Measurements from ENCODE around the gene STRN3.
"Not testable (repeated sequence)": the region's sequence is repeated elsewhere in the genome, so short reads cannot be mapped to it uniquely, and the experiment has no call there.

The STRN3 gene, protein sequence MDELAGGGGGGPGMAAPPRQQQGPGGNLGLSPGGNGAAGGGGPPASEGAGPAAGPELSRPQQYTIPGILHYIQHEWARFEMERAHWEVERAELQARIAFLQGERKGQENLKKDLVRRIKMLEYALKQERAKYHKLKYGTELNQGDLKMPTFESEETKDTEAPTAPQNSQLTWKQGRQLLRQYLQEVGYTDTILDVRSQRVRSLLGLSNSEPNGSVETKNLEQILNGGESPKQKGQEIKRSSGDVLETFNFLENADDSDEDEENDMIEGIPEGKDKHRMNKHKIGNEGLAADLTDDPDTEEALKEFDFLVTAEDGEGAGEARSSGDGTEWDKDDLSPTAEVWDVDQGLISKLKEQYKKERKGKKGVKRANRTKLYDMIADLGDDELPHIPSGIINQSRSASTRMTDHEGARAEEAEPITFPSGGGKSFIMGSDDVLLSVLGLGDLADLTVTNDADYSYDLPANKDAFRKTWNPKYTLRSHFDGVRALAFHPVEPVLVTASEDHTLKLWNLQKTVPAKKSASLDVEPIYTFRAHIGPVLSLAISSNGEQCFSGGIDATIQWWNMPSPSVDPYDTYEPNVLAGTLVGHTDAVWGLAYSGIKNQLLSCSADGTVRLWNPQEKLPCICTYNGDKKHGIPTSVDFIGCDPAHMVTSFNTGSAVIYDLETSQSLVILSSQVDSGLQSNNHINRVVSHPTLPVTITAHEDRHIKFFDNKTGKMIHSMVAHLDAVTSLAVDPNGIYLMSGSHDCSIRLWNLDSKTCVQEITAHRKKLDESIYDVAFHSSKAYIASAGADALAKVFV

DNA sequence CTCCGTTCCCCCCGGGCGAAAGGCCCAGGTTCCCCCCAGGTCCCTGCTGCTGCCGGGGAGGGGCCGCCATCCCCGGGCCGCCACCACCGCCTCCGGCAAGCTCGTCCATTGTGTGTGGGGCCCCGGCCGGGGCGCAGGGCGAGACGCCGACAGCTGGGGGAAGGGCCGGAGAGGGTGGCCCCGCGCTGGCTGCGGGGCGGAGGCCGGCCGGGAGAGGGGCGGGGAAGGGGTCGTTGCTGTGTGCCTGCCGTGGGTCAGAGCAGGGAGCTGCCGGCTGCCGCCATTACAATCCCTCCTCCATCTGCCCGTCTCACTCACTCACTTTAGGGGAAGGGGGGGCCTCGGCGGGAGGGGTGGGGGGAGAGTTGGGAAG lies at the start of gene STRN3:
STRN3 (minus strand) TSS at position 303 of the 373 bp plus-strand sequence; CDS start at position 109, 194 bp downstream.
- no peak for DNase-seq (ENCODE audit: low read depth in 2 of 2)

DNA sequence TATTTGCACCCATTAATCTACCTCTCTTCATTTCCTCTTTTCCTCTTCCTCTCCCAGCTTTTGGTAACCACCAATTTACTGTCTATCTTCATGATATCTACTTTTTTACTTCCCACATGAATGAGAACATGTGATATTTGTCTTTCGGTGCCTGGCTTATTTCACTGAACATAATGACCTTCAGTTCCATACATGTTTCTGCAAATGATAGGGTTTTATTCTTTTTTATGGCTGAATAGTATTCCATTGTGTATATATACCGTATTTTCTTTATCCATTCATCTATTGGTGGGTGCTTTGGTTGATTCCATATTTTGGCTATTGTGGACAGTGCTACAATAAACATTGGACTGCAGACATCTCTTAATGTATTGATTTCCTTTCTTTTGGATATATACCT lies 49.0 kb upstream of the STRN3 start:
- no peak for DNase-seq (ENCODE audit: low read depth in 2 of 2)

DNA sequence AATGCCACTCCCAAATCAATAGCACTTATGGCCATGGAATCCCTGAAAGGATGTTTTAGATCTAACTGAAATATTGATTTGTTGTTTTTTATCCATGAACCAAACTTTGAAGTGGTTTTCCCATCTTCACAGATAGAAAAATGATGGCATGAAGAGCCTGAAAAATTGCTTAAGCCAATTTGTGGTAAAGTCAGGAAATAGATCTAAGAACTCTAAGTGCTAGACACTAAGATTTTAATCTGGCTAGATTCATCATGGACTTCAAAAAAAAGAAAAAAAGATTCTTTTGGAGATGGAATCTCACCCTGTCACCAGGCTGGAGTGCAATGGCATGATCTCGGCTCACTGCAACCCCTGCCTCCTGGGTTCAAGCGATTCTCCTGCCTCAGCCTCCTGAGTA lies 45.0 kb upstream of the STRN3 start:
- no peak for DNase-seq (ENCODE audit: low read depth in 2 of 2)

DNA sequence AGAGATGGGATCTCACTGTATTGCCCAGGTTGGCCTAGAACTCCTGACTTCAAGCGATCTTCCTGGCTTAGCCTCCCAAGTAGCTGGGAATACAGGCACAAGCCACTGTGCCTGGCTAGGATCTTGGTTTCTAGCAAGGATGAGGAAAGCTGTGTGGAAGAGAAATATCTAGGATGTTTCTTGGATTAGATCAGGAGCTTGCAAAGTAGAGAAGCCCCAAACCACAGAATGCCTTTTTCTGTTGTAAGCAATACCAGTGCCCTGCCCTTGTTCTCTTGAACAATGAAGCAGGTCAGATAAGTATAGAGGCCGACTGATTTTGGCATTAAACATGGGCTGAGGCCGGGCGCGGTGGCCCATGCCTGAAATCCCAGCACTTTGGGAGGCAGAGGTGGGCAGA lies 44.3 kb upstream of the STRN3 start:
- DNase-seq (ENCODE audit: low read depth in 2 of 2), result no peak

DNA sequence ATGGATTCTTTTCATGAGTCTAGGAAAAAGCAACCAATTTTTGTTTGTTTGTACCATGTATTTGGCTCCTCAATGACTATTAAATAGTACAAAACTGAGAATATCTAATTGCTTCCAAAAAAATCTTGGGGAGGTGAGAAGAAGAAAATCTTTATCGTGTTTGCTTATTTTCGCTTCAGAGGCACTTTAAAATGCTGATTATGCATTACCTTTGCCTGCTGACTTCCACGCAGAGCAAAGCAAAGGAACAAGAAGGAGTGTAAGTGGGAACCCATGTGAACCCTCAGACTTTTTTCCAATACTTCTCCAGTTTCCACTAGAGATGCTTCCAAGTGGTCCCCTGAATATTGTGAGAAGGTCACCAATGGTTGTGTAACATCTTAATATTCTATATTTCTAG lies 43.2 kb upstream of the STRN3 start:
- DNase-seq (ENCODE audit: low read depth in 2 of 2), result no peak

DNA sequence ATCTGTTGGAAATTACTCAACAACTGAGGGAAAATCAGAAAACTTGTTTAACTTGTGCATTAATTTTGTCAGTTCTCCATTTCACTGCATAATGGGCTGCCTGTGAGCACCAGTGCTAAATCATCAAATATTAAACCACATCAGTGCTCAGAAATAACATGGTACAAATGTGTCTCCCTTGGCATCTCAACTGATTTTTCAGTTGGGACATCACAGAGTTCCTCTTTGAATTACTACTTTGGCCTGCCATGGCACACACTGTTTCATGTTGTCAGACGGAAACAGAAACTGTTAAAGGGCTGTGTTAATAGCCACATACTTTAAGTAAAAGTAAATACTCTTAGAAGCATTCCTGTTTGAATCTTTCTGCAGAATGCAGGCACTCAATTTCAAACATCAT lies 42.1 kb upstream of the STRN3 start:
- DNase-seq (ENCODE audit: low read depth in 2 of 2), result no peak

DNA sequence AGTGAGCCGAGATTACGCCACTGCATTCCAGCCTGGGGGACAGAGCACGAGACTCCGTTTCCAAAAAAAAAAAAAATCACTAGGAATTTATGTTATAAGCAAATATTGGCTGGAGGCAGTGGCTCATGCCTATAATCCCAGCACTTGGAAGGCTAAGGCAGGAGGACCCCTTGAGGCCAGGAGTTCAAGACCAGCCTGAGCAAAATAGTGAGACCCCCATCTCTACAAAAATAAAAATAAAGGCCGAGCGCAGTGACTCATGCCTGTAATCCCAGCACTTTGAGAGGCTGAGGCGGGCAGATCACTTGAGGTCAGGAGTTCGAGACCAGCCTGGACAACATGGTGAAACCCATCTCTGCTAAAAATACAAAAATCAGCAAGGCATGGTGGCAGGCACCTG lies 36.7 kb upstream of the STRN3 start:
- DNase-seq (ENCODE audit: low read depth in 2 of 2), result not testable (repeated sequence)

DNA sequence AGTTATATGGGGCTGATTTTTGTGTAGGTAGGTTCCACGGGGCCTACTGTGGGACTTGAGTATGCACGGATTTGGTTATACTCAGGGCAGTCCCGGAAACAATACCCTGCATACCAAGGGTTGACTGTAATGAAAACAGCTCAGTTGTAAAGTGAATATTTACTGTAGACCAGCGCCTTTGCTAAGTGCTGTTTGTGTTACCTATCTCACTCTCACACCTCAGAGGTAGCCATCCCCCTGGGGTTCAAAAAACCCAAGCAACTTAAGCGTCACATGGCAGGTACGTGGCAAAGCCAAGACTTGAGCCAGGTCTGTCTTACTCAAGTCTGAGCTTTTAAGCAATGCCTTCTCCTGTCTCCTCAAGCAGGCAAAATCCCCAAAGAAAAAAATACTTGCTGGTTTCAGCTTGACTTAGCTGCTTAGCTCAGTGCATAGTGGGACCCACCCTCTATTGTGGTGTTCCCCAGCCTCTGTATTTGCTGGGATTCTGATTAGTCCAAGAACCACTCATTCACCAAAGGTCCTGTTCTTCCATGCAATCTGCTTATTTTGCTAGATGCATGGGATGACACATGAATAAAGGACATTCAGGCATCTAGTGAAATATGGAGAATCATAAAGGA lies 34.2 kb upstream of the STRN3 start:
- DNase-seq (ENCODE audit: low read depth in 2 of 2), result no peak

DNA sequence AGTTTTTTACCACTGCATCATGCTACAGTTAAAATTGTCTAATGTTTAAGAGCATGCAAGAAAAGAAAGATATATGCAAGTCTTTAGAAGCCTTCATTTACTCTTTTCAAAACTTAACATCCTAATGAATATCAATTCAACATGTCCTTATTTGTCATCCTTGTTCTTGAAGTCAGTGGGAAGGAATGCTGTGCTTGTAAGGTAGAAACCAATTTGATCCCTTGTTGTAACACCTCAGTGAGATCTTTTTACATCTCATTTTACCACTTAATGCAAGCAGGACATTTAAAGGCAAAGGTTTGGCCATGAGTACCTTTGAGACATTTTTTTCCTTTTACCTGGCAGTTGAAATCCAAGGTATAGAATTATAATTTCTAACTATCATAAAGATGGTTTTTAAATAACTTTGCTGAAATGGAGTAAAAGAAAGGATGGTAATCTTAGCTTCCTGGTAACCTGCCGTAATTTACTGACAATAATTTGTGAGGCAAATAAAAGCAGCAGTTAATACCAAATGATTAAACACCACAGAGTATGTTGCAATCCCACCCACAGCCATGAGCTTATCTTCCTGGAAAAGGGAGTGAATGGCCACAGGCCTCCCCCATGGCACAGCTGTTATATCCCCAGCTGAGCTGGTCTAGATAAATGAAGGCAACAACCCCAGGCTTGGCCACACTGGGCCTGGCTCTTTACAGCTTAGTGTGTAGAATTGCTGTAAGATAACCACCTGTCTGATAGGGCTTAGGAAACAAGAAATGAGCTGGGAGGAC lies 33.2 kb upstream of the STRN3 start:
- DNase-seq (ENCODE audit: low read depth in 2 of 2), result no peak

DNA sequence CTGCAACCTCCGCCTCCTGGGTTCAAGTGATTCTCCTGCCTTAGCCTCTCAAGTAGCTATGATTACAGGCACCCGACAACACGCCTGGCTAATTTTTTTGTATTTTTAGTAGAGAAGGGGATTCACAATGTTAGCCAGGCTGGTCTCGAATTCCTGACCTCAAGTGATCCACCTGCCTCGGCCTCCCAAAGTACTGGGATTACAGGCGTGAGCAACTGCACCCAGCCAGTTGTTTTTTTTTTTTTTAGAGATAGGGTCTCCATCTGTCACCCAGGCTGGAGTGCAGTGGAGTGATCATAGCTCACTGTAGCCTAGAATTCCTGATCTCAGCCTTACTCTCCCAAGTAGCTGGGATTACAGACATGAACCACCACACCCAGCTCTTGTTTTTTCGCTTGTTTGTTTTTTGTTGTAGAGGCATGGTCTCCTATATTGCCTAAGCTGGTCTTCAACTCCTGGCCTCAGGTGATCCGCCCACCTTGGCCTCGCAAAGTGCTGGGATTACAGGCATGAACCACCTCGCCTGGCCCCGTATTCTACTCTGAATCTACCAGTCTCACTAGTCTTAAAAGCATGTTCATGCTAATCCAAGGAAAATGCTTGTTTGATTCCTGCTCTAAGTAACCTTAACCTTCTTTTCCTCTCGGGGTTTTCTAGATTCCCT lies 31.7 kb upstream of the STRN3 start:
- DNase-seq (ENCODE audit: low read depth in 2 of 2), result no peak

DNA sequence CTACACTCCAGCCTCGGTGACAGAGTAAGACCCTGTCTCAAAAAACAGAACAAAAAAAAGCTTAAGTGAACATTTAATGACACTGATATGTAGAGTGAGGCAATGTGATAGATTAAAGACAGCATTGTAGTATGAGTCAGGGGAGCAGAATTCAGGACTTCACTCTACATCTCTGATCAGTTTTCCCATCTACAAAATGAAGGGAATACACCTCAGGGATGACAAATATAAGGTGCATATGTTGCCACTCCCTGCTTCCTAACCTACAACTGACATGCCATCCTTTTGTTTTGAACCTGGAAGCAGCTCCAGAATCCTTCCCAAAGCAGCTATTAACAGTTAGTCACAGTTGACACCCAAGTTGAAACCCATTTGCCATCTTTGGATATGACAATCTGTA lies 30.9 kb upstream of the STRN3 start:
- DNase-seq (ENCODE audit: low read depth in 2 of 2), result no peak

DNA sequence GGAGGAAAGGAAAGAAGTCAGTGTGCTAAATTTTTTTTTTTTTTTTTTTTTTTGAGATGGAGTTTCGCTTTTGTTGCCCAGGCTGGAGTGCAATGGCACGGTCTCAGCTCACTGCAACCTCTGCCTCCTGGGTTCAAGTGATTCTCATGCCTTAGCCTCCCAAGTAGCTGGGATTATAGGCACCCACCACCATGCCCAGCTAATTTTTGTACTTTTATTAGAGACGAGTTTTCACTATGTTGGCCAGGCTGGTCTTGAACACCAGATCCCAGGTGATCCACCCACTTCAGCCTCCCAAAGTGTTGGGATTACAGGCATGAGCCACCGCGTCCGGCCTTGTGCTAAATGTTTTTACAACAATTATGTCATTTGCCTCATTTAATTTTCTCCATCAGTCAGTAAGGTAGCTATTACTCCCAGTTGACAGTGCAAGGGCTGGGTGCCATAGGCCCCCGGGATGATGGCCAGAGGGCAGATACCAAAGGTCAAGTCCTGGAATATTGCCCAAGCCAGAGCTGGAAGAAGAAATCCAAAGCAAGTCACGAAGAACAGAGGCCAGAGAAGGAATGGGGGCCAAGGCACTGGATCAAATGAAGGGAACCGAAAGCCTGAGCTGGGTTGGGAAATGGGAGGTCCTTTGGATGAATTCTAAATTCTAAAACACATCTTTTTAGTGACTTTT lies 26.9 kb upstream of the STRN3 start:
- DNase-seq (ENCODE audit: low read depth in 2 of 2), result not testable (repeated sequence)

DNA sequence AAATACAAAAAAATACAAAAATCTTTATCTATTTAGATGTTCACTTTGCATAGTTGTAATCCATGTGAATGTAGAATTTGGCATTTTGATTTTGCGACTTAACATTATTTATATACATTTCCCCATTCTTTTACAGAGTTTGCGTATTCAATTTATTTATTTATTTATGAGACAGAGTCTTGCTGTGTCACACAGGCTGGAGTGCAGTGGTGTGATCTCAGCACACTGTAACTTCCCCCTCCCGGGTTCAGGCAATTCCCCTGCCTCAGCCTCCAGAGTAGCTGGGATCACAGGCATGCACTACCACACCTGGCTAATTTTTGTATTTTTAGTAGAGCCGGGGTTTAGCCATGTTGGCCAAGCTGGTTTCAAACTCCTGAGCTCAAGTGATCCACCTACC lies 25.3 kb upstream of the STRN3 start:
- no peak for DNase-seq (ENCODE audit: low read depth in 2 of 2)

DNA sequence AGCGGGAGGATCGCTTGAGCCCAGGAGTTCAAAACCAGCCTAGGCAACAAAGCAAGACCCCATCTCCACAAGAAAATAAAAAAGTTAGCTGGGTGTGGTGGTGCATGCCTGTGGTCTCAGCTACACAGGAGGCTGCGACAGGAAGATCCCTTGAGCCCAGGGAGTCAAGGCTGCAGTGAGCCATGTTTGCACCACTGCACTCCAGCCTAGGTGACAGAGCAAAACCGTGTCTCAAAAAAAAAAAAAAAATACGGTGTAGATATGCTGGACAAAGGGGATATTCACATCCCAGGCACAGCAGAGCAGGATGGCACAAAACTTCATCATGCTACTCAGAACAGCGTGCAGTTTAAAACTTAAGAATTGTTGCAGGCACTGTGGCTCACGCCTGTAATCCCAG lies 24.8 kb upstream of the STRN3 start:
- no peak for DNase-seq (ENCODE audit: low read depth in 2 of 2)

DNA sequence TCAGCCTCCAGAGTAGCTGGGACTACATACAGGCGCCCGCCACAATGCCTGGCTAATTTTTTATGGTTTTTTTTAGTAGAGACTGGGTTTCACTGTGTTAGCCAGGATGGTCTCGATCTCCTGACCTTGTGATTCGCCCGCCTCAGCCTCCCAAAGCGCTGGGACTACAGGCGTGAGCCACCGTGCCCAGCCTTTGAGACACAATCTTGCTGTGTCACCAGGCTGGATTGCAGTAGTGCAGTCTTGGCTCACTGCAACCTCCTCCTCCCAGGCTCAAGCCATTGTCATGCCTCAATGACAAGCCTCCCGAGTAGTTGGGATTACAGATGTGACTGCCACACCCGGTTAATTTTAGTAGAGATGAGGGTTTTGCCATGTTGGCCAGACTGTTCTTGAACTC lies 21.3 kb upstream of the STRN3 start:
- no peak for DNase-seq (ENCODE audit: low read depth in 2 of 2)

DNA sequence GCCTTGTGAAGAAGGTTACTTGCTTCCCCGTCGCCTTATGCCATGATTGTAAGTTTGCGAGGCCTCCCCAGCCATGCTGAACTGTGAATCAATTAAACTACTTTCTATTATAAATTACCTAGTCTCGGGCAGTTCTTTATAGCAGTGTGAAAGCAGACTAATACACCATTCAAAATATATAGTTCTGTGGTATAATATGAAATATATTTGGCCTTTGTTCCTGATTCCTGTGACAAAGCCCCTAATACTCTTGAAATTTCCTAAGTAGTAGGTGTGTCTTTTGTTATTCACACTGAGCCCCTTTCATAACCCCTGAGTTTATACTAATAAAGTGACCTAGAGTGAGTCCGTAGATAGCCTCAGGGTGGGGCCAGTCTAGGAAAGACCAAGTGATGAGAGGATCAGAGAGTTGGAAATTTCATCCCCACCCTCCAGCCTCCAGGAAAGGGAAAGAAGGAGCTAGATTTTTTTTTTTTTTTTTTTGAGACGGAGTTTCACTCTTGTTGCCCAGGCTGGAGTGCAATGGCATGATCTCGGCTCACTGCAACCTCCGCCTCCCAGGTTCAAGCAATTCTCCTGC lies 19.4 kb upstream of the STRN3 start:
- no peak for DNase-seq (ENCODE audit: low read depth in 2 of 2)

DNA sequence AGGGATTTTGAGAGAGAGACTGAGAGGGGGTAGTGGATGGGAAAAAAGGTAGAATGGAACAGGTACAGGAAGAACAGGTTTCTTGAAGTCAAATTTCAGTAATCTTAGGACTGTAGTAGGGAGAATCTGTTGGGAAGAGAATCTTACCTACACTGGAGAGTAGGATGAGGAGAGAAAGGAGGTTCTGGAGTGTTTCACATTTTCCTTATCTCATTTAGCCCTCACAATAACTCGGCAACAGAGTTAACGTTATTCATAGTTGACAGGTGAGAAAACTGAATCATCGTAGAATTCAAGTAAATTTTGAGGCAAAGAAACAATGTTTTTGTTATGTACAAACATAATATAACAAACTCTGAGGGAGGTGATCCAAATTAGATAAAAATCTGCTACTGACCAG lies 17.2 kb upstream of the STRN3 start:
- DNase-seq (ENCODE audit: low read depth in 2 of 2), result no peak

DNA sequence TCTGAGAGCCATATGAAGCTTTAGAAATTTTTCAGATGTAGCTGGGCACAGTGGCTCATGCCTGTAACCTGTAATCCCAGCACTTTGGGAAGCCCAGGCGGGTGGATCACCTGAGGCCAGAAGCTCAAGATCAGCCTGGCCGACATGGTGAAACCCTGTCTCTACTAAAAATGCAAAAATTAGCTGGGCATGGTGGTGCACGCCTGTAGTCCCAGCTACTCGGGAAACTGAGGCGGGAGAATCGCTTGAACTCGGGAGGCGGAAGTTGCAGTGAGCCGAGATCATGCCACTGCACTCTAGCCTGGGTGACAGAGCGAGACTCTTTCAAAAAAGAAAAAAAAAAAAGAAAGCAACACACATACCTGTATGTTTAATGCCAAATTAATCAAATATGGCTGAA lies 16.7 kb upstream of the STRN3 start:
- not testable (repeated sequence) for DNase-seq (ENCODE audit: low read depth in 2 of 2)

DNA sequence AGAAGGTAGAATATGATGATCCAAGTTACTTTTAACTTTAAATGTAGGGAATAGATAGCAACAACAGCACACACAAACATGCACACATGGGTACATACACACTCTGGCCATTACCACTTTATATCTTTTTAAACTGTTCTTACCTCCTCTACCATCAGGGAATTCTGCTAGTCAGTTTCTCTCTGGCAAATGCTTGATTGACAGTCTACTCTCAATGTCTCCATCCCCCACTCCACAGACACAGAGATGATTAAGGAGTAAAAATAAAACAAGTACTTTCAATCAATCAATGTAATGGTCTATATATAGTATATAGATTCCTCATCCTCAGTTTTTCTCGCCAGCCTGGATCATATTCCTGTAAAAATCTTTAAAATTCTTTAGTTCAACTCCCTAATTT lies 16.1 kb upstream of the STRN3 start:
- no peak for DNase-seq (ENCODE audit: low read depth in 2 of 2)

DNA sequence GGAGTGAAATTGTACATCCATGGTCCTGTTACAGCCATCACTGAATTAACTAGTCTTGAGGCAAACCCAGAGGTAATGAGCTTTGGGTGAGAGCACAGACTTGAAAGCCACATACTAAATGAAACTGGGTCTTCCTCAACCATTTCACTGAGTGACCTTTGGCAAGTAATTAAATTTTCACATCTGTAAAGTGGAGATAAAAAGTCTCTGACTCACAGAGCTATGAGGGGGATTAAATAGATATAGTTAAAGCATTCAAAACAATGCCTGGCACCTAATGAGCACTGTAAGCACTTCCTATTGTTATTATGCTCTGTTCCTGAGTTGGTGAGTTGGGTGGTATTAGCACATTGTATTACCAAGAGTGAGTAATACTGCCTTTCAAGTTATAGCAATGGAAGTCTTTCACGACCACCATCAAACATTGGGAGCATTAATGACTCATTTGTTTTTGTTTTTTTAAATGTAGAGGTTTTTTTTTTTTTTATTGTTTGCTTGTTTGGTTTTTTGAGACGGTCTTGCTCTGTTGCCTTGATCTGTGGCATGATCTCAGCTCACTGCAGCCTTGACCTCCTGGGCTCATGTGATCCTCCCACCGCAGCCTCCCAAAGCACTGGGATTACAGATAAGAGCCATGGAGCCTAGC lies 12.5 kb upstream of the STRN3 start:
- no peak for DNase-seq (ENCODE audit: low read depth in 2 of 2)
